Activated CD4-positive, CD25-positive, alpha-beta regulatory T cell treated with anti-CD3 and anti-CD28 coated beads, Interleukin-2, amount 50 U/mL, for 16 hours (primary cell): ENCODE results near the gene PCDH9.

ENCODE experiments used
- DNase-seq: peaks from one replicate; pipeline ENCODE4 v3.0.0-alpha.2; 2020; ENCODE audit warnings: low read depth, low spot score

The PCDH9 gene

GRCh38 chr13:66469745-66470144 lies 760.4 kb downstream of the PCDH9 start:
- no peak for DNase-seq

GRCh38 chr13:66468656-66469055 lies 761.5 kb downstream of the PCDH9 start:
- DNase-seq: no peak

- no peak for DNase-seq
Measured at GRCh38 chr13:66462187-66462586, 767.9 kb downstream of the PCDH9 start.

- DNase-seq: no peak
Measured at GRCh38 chr13:66461021-66461420, 769.1 kb downstream of the PCDH9 start.

GRCh38 chr13:66459634-66460033 lies 770.5 kb downstream of the PCDH9 start:
- no peak for DNase-seq

- no peak for DNase-seq
Measured at GRCh38 chr13:66459143-66459542, 771.0 kb downstream of the PCDH9 start.

- DNase-seq: no peak
Measured at GRCh38 chr13:66446413-66446812, 783.7 kb downstream of the PCDH9 start.

- no peak for DNase-seq
Measured at GRCh38 chr13:66443926-66444325, 786.2 kb downstream of the PCDH9 start.

GRCh38 chr13:66440938-66441337 lies 789.2 kb downstream of the PCDH9 start:
- no peak for DNase-seq

- DNase-seq: no peak
Measured at GRCh38 chr13:66430728-66431127, 799.4 kb downstream of the PCDH9 start.

GRCh38 chr13:66430269-66430668 lies 799.9 kb downstream of the PCDH9 start:
- DNase-seq: no peak

GRCh38 chr13:66429156-66429555 lies 801.0 kb downstream of the PCDH9 start:
- DNase-seq: no peak

- no peak for DNase-seq
Measured at GRCh38 chr13:66427458-66427861, 802.7 kb downstream of the PCDH9 start.

GRCh38 chr13:66425741-66426140 lies 804.4 kb downstream of the PCDH9 start:
- DNase-seq: no peak

GRCh38 chr13:66424422-66424821 lies 805.7 kb downstream of the PCDH9 start:
- DNase-seq: no peak

- DNase-seq: no peak
Measured at GRCh38 chr13:66415444-66415843, 814.7 kb downstream of the PCDH9 start.

GRCh38 chr13:66414066-66414800 lies 815.9 kb downstream of the PCDH9 start:
- no peak for DNase-seq

- DNase-seq: no peak
Measured at GRCh38 chr13:66410314-66410713, 819.8 kb downstream of the PCDH9 start.

- DNase-seq: no peak
Measured at GRCh38 chr13:66409542-66409941, 820.6 kb downstream of the PCDH9 start.

- no peak for DNase-seq
Measured at GRCh38 chr13:66407128-66407527, 823.0 kb downstream of the PCDH9 start.

- no peak for DNase-seq
Measured at GRCh38 chr13:66405908-66406802, 824.0 kb downstream of the PCDH9 start.

GRCh38 chr13:66402546-66402945 lies 827.6 kb downstream of the PCDH9 start:
- no peak for DNase-seq

- no peak for DNase-seq
Measured at GRCh38 chr13:66402066-66402465, 828.1 kb downstream of the PCDH9 start.
